Neural progenitor cell (in vitro differentiated cells): Measurements from ENCODE around the gene AP1AR. TPM values are rescaled to one million over a fixed set of nuclear protein-coding genes. Genes with fewer than 3 reads are reported as not detected.

Source experiments
- DNase-seq: peaks from one replicate; pipeline ENCODE4 v3.0.0-alpha.2; 2016; ENCODE audit warnings: low spot score
- H2AFZ ChIP-seq: fragments of 200-600 bp; sonication (generic); replicated peaks from 2 replicates; pipeline ENCODE4 v1.6.1; 2016; ENCODE audit warnings: antibody characterized with exemption
- H3F3A ChIP-seq: fragments of 200-600 bp; sonication (generic); 2 replicates; pipeline ENCODE4 v1.6.1; 2016; ENCODE audit warnings: antibody characterized with exemption, low read depth
- H3K27ac ChIP-seq: fragments of 200-600 bp; sonication (generic); 2 replicates; pipeline ENCODE4 v1.5.1; 2016; ENCODE audit warnings: mild to moderate bottlenecking
- H3K27me3 ChIP-seq: fragments of 200-600 bp; sonication (generic); 2 replicates; pipeline ENCODE4 v1.6.1; 2016; ENCODE audit warnings: mild to moderate bottlenecking, moderate library complexity
- H3K36me3 ChIP-seq: fragments of 200-600 bp; sonication (generic); 2 replicates; pipeline ENCODE4 v1.5.1; 2016
- H3K4me1 ChIP-seq: fragments of 200-600 bp; sonication (generic); 2 replicates; pipeline ENCODE4 v1.6.1; 2016; ENCODE audit warnings: mixed run types
- H3K4me2 ChIP-seq: fragments of 200-600 bp; sonication (generic); 2 replicates; pipeline ENCODE4 v1.6.1; 2016
- H3K4me3 ChIP-seq: fragments of 200-600 bp; sonication (generic); 2 replicates; pipeline ENCODE4 v1.5.1; 2016
- H3K79me2 ChIP-seq: fragments of 200-600 bp; sonication (generic); 2 replicates; pipeline ENCODE4 v1.6.1; 2016; ENCODE audit warnings: low read depth
- H3K9ac ChIP-seq: fragments of 200-600 bp; sonication (generic); 2 replicates; pipeline ENCODE4 v1.6.1; 2016
- H3K9me3 ChIP-seq: fragments of 200-600 bp; sonication (generic); 2 replicates; pipeline ENCODE4 v1.5.1; 2016; ENCODE audit warnings: low read depth
- H4K20me1 ChIP-seq: fragments of 200-600 bp; sonication (generic); 2 replicates; pipeline ENCODE4 v1.6.1; 2016; ENCODE audit warnings: low read depth
- H3K27ac Mint-ChIP-seq: 3 replicates; pipeline ENCODE4 v1.8.0; 2021; ENCODE audit warnings: mixed read lengths
- H3K27me3 Mint-ChIP-seq: 2 replicates; pipeline ENCODE4 v1.8.0; 2022; ENCODE audit warnings: low read depth, mild to moderate bottlenecking, inconsistent platforms, moderate library complexity, mixed read lengths; ENCODE audit not compliant: insufficient read depth
- H3K36me3 Mint-ChIP-seq: 3 replicates; pipeline ENCODE4 v1.8.0; 2021; ENCODE audit warnings: mixed read lengths
- H3K4me1 Mint-ChIP-seq: 3 replicates; pipeline ENCODE4 v1.8.0; 2021; ENCODE audit warnings: mixed read lengths
- H3K4me3 Mint-ChIP-seq: 3 replicates; pipeline ENCODE4 v1.8.0; 2021; ENCODE audit warnings: mild to moderate bottlenecking, moderate library complexity, mixed read lengths
- H3K9me3 Mint-ChIP-seq: 3 replicates; pipeline ENCODE4 v1.8.0; 2020; ENCODE audit warnings: mixed read lengths
- EZH2 ChIP-seq: fragments of 200-600 bp; sonication (generic); IDR thresholded peaks from 2 replicates; pipeline ENCODE4 v1.6.1; 2017; ENCODE audit warnings: antibody characterized with exemption, mild to moderate bottlenecking, moderate library complexity
- EZH2phosphoT487 ChIP-seq: fragments of 200-600 bp; sonication (generic); IDR thresholded peaks from 2 replicates; pipeline ENCODE4 v1.6.1; 2017; ENCODE audit warnings: antibody characterized with exemption
- total RNA-seq: library from RNA; depleted of rRNA; stranded (reverse); fragments of >200 nt; gene quantifications from 2 replicates; pipeline ENCODE4 v1.2.3, GENCODE V29; 2015; ENCODE audit warnings: low replicate concordance
- TF ChIP-seq, protein P1 (sequence below): fragments of 200-600 bp; sonication (generic); IDR thresholded peaks from 2 replicates; pipeline ENCODE4 v1.5.1; 2017; ENCODE audit warnings: antibody characterized with exemption, mild to moderate bottlenecking

Gene AP1AR
- total RNA-seq, 1 donor from 2014 or later, result 41.9 TPM

DNA sequence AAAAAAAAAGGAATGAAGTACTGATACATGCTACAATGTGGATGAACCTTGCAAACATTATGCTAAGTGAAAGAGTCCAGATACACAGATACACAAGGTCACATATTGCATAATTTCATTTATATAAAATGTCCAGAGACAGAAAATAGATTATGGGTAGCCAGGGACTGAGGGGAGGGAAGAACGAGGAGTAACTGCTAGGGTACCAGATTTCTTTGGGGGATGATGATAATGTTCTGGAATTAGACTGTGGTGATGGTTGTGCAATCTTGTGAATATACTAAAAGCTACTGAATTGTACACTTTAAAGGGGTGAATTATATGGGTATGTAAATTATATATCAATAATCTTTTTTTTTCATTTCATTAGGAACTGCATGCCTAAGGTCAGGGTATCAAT is 20.8 kb upstream of the AP1AR start:
- H3K36me3 Mint-ChIP-seq, result no peaks in the 10 kb centered on the region
- Histone ChIP-seq H3F3A (no peaks in the 10 kb centered on the region), H2AFZ (no peak overlapping the region), H3K36me3 (no peaks in the 10 kb centered on the region), H3K27me3 (no peaks in the 10 kb centered on the region), H3K79me2 (no peaks in the 10 kb centered on the region), H3K4me1 (no peaks in the 10 kb centered on the region), H4K20me1 (no peaks in the 10 kb centered on the region), H3K27ac (no peak overlapping the region), H3K9ac (no peak overlapping the region), H3K9me3 (no peaks in the 10 kb centered on the region), H3K4me3 (no peak overlapping the region), H3K4me2 (no peak overlapping the region)
- no peaks in the 10 kb centered on the region for H3K4me1 Mint-ChIP-seq
- H3K9me3 Mint-ChIP-seq, result no peaks in the 10 kb centered on the region
- no peak overlapping the region for H3K4me3 Mint-ChIP-seq
- no peak for TF ChIP-seq EZH2
- TF ChIP-seq, protein P1, sequence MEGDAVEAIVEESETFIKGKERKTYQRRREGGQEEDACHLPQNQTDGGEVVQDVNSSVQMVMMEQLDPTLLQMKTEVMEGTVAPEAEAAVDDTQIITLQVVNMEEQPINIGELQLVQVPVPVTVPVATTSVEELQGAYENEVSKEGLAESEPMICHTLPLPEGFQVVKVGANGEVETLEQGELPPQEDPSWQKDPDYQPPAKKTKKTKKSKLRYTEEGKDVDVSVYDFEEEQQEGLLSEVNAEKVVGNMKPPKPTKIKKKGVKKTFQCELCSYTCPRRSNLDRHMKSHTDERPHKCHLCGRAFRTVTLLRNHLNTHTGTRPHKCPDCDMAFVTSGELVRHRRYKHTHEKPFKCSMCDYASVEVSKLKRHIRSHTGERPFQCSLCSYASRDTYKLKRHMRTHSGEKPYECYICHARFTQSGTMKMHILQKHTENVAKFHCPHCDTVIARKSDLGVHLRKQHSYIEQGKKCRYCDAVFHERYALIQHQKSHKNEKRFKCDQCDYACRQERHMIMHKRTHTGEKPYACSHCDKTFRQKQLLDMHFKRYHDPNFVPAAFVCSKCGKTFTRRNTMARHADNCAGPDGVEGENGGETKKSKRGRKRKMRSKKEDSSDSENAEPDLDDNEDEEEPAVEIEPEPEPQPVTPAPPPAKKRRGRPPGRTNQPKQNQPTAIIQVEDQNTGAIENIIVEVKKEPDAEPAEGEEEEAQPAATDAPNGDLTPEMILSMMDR, result no peak
- TF ChIP-seq EZH2phosphoT487, result no peak
- no peaks in the 10 kb centered on the region for H3K27me3 Mint-ChIP-seq
- no peak for DNase-seq
- no peak overlapping the region for H3K27ac Mint-ChIP-seq

GRCh38 chr4:112213091-112213490 is 18.5 kb upstream of the AP1AR start:
- Mint-ChIP-seq H3K27me3 (no peaks in the 10 kb centered on the region), H3K4me3 (no peak overlapping the region), H3K9me3 (no peaks in the 10 kb centered on the region), H3K4me1 (no peaks in the 10 kb centered on the region), H3K36me3 (no peaks in the 10 kb centered on the region), H3K27ac (no peak overlapping the region)
- Histone ChIP-seq H3K4me1 (no peaks in the 10 kb centered on the region), H3F3A (no peaks in the 10 kb centered on the region), H3K36me3 (no peaks in the 10 kb centered on the region), H3K9ac (no peak overlapping the region), H3K9me3 (no peaks in the 10 kb centered on the region), H3K4me2 (no peak overlapping the region), H2AFZ (no peak overlapping the region), H3K4me3 (no peak overlapping the region), H4K20me1 (no peaks in the 10 kb centered on the region), H3K27ac (no peak overlapping the region), H3K27me3 (no peaks in the 10 kb centered on the region), H3K79me2 (no peaks in the 10 kb centered on the region)
- TF ChIP-seq EZH2, result no peak
- no peak for TF ChIP-seq EZH2phosphoT487
- DNase-seq, result no peak

DNA sequence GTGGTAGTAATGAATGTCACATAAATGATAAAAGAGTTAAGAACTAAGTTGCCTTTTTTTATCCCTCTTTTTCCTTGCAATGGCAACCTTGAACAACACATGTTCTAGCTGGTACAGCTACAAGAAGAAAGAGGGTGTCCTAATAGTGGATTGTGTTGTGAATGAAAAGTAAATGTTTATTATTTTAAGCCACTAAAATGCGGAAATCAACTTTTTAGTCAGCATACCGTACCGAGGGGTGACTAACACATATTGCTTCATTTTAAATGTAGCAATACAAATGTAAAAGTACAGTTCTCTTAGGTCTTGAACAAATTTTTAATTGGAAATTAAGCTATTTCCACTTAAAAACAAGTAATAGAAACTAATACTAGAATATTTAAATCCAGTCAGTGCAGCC is 17.7 kb upstream of the AP1AR start:
- Histone ChIP-seq H3K4me3 (no peak overlapping the region), H3K36me3 (no peaks in the 10 kb centered on the region), H2AFZ (no peak overlapping the region), H3K9me3 (no peaks in the 10 kb centered on the region), H3F3A (no peaks in the 10 kb centered on the region), H3K27me3 (no peaks in the 10 kb centered on the region), H3K9ac (no peak overlapping the region), H3K4me1 (no peaks in the 10 kb centered on the region), H4K20me1 (no peaks in the 10 kb centered on the region), H3K27ac (no peak overlapping the region), H3K4me2 (no peak overlapping the region), H3K79me2 (no peaks in the 10 kb centered on the region)
- TF ChIP-seq EZH2 (no peak), EZH2phosphoT487 (no peak)
- TF ChIP-seq, protein P1, result no peak
- H3K9me3 Mint-ChIP-seq, result no peaks in the 10 kb centered on the region
- DNase-seq, result no peak
- H3K27me3 Mint-ChIP-seq, result no peaks in the 10 kb centered on the region
- no peaks in the 10 kb centered on the region for H3K36me3 Mint-ChIP-seq
- H3K27ac Mint-ChIP-seq, result no peak overlapping the region
- no peaks in the 10 kb centered on the region for H3K4me1 Mint-ChIP-seq
- no peak overlapping the region for H3K4me3 Mint-ChIP-seq

GRCh38 chr4:112214390-112215264 is 17.0 kb upstream of the AP1AR start:
- H3K79me2 ChIP-seq, result no peaks in the 10 kb centered on the region
- H3K9ac ChIP-seq, result no peak overlapping the region
- no peaks in the 10 kb centered on the region for H3F3A ChIP-seq
- Mint-ChIP-seq H3K36me3 (no peaks in the 10 kb centered on the region), H3K4me1 (no peaks in the 10 kb centered on the region), H3K4me3 (no peak overlapping the region), H3K27ac (no peak overlapping the region), H3K27me3 (no peaks in the 10 kb centered on the region), H3K9me3 (no peaks in the 10 kb centered on the region)
- no peaks in the 10 kb centered on the region for H4K20me1 ChIP-seq
- H3K9me3 ChIP-seq, result no peaks in the 10 kb centered on the region
- no peaks in the 10 kb centered on the region for H3K36me3 ChIP-seq
- no peak overlapping the region for H2AFZ ChIP-seq
- H3K27me3 ChIP-seq, result no peaks in the 10 kb centered on the region
- no peak overlapping the region for H3K4me2 ChIP-seq
- no peaks in the 10 kb centered on the region for H3K4me1 ChIP-seq
- no peak overlapping the region for H3K27ac ChIP-seq
- TF ChIP-seq, protein P1, result peak; percentile 29
- TF ChIP-seq EZH2, result no peak
- H3K4me3 ChIP-seq, result no peak overlapping the region
- DNase-seq, result no peak
